Natural killer cell (primary cell): ENCODE data around the gene FSIP1. TPM values are rescaled to one million over a fixed set of nuclear protein-coding genes. Genes with fewer than 3 reads are reported as not detected.

Experiments
- ATAC-seq, 3 donors: fragments of 150-1000 bp in 2 of 3; fragments of 200-7000 bp in 1 of 3; cut with Tn5 transposase; 1 replicate in 1 of 3; 2 replicates in 2 of 3; pipeline ENCODE4 v1.10.0; 2021; ENCODE audit warnings: mild to moderate bottlenecking in 2 of 3, moderate library complexity in 2 of 3
- DNase-seq, 2 donors: peaks; one replicate each; pipeline versions ENCODE4 v3.0.0 to v3.0.0-alpha.2; 2013 to 2021; ENCODE audit warnings: mixed read lengths in 1 of 2
- H3K27ac ChIP-seq: one replicate; pipeline ENCODE4 v1.5.1; 2013; ENCODE audit warnings: mild to moderate bottlenecking, low read length
- H3K27me3 ChIP-seq: one replicate; pipeline ENCODE4 v1.6.1; 2013; ENCODE audit warnings: low read length; ENCODE audit not compliant: control insufficient read depth, insufficient read depth
- H3K36me3 ChIP-seq: one replicate; pipeline ENCODE4 v1.6.1; 2013; ENCODE audit warnings: low read length; ENCODE audit not compliant: control insufficient read depth, insufficient read depth
- H3K4me1 ChIP-seq: one replicate; pipeline ENCODE4 v1.6.1; 2013; ENCODE audit warnings: low read length; ENCODE audit not compliant: control insufficient read depth, insufficient read depth
- H3K4me3 ChIP-seq: one replicate; pipeline ENCODE4 v1.5.1; 2013; ENCODE audit warnings: low read length
- H3K9me3 ChIP-seq: one replicate; pipeline ENCODE4 v1.6.1; 2013; ENCODE audit warnings: low read length; ENCODE audit not compliant: control insufficient read depth, insufficient read depth
- H3K27ac Mint-ChIP-seq, 2 donors: one replicate each; pipeline ENCODE4 v1.8.0; 2022; ENCODE audit warnings: mild to moderate bottlenecking in 2 of 2, mixed read lengths in 2 of 2, moderate library complexity in 1 of 2
- H3K27me3 Mint-ChIP-seq, 2 donors: one replicate each; pipeline ENCODE4 v1.8.0; 2022; ENCODE audit warnings: low read depth in 2 of 2, mixed read lengths in 2 of 2
- H3K36me3 Mint-ChIP-seq: one replicate; pipeline ENCODE4 v1.8.0; 2022; ENCODE audit warnings: mixed read lengths
- H3K4me1 Mint-ChIP-seq, 2 donors: one replicate each; pipeline ENCODE4 v1.8.0; 2022; ENCODE audit warnings: mixed read lengths in 2 of 2
- H3K4me3 Mint-ChIP-seq: one replicate; pipeline ENCODE4 v1.8.0; 2022; ENCODE audit warnings: mild to moderate bottlenecking, moderate library complexity, mixed read lengths
- H3K9me3 Mint-ChIP-seq, 2 donors: one replicate each; pipeline ENCODE4 v1.8.0; 2022; ENCODE audit warnings: mixed read lengths in 2 of 2
- CTCF ChIP-seq: fragments of 200-600 bp; IDR thresholded peaks from one replicate; pipeline ENCODE4 v1.8.0; 2022; ENCODE audit warnings: antibody characterized with exemption
- WGBS: methylation state at CpG from one replicate; pipeline ENCODE4 v1.1.7; 2013; ENCODE audit warnings: missing lambda C conversion rate; ENCODE audit not compliant: insufficient coverage; 5-methylcytosine and 5-hydroxymethylcytosine counted together
- intact Hi-C: fragments of 100-400 bp; cut with micrococcal nuclease; formaldehyde crosslinking; loops from one replicate; pipeline ENCODE4 v1.14.2; 2022
- total RNA-seq, 4 donors: library from RNA; stranded (reverse); fragments of 120-200 nt in 1 of 4; gene quantifications; one replicate each; pipeline versions ENCODE4 v1.2.3 to v1.2.4, GENCODE V29; 2013 to 2022

The FSIP1 gene
- total RNA-seq, 3 donors from 2014 or later (not counting 1 experiment from before 2014, with no cell fraction given), result 1.1 to 2.3 (median 1.8) TPM

GRCh38 chr15:39644136-39644535, 138.5 kb downstream of the FSIP1 start:
- intact Hi-C loops, result no loop called here
- H3K36me3 ChIP-seq, result no peaks in the 10 kb centered on the region
- no peaks in the 10 kb centered on the region for H3K27me3 ChIP-seq
- no peak overlapping the region for H3K4me3 ChIP-seq
- WGBS, result 96% methylated on average over 13 of the region's 13 CpGs
- Mint-ChIP-seq H3K9me3 (no peaks in the 10 kb centered on the region), H3K27ac (no peak overlapping the region), H3K36me3 (no peaks in the 10 kb centered on the region), H3K27me3 (no peaks in the 10 kb centered on the region), H3K4me1 (peaks cover 13 to 14% of the 10 kb centered on the region in 2 donors), H3K4me3 (no peak overlapping the region)
- no peaks in the 10 kb centered on the region for H3K9me3 ChIP-seq
- H3K4me1 ChIP-seq, result no peaks in the 10 kb centered on the region
- ATAC-seq, result no peak
- no peak overlapping the region for H3K27ac ChIP-seq
- DNase-seq, result no peak
- TF ChIP-seq CTCF, result no peak

DNA sequence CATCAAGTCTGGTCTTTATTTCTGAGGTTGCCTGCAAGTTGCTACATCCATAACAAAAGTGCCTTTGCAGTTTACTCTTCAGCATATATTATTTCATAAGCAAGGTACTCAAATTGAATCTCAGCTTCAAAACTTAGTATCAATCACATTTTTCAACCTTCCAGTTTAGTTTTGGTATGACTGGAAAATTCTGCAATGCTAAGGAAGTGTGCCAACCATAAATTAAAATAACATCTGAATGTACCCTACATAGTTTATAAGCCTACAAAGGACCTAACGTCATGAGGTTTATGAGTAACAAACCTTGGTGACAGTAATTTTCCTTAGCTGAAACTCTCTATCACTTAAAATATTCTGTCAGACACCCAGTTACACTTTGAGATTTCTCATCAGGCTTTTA, 138.9 kb downstream of the FSIP1 start:
- Mint-ChIP-seq H3K9me3 (no peaks in the 10 kb centered on the region), H3K27ac (no peak overlapping the region), H3K27me3 (no peaks in the 10 kb centered on the region), H3K4me1 (peaks cover 17% of the 10 kb centered on the region in 2 donors), H3K36me3 (no peaks in the 10 kb centered on the region), H3K4me3 (no peak overlapping the region)
- Histone ChIP-seq H3K9me3 (no peaks in the 10 kb centered on the region), H3K27me3 (no peaks in the 10 kb centered on the region), H3K27ac (no peak overlapping the region), H3K4me3 (no peak overlapping the region), H3K4me1 (no peaks in the 10 kb centered on the region), H3K36me3 (no peaks in the 10 kb centered on the region)
- DNase-seq (no peak), ATAC-seq (no peak)
- no peak for TF ChIP-seq CTCF
- intact Hi-C loops, result no loop called here
- 70% methylated on average over 1 of the region's 1 CpG for WGBS

- intact Hi-C loops, result no loop called here
- H3K4me1 Mint-ChIP-seq, result peaks cover 22 to 33% of the 10 kb centered on the region in 2 donors
- DNase-seq (no peak), ATAC-seq (no peak)
- no peak for TF ChIP-seq CTCF
- H3K4me3 Mint-ChIP-seq, result no peak overlapping the region
- no peaks in the 10 kb centered on the region for H3K9me3 ChIP-seq
- no peaks in the 10 kb centered on the region for H3K9me3 Mint-ChIP-seq
- no peak overlapping the region for H3K27ac Mint-ChIP-seq
- H3K4me1 ChIP-seq, result no peaks in the 10 kb centered on the region
- H3K27me3 Mint-ChIP-seq, result no peaks in the 10 kb centered on the region
- no peak overlapping the region for H3K4me3 ChIP-seq
- no peak overlapping the region for H3K27ac ChIP-seq
- no peaks in the 10 kb centered on the region for H3K36me3 ChIP-seq
- H3K36me3 Mint-ChIP-seq, result no peaks in the 10 kb centered on the region
- 90% methylated on average over 4 of the region's 5 CpGs for whole genome bisulfite sequencing
- H3K27me3 ChIP-seq, result no peaks in the 10 kb centered on the region
These were observed 140.5 kb downstream of the FSIP1 start for GRCh38 chr15:39642011-39642640.
